Left kidney (tissue), 2 donors: ENCODE measurements around the gene ITGA4. TPM values are rescaled to one million over a fixed set of nuclear protein-coding genes. Genes with fewer than 3 reads are reported as not detected.

ENCODE experiments used
- DNase-seq: peaks from one replicate; pipeline ENCODE4 v3.0.0-alpha.2; 2013
- polyA plus RNA-seq: library from polyadenylated mRNA; unstranded; fragments of 120-200 nt; gene quantifications from one replicate; pipeline ENCODE4 v1.2.1, GENCODE V29; 2013; ENCODE audit not compliant: insufficient read length

Gene ITGA4
- polyA plus RNA-seq, 1 donor = 43.9 TPM

DNA sequence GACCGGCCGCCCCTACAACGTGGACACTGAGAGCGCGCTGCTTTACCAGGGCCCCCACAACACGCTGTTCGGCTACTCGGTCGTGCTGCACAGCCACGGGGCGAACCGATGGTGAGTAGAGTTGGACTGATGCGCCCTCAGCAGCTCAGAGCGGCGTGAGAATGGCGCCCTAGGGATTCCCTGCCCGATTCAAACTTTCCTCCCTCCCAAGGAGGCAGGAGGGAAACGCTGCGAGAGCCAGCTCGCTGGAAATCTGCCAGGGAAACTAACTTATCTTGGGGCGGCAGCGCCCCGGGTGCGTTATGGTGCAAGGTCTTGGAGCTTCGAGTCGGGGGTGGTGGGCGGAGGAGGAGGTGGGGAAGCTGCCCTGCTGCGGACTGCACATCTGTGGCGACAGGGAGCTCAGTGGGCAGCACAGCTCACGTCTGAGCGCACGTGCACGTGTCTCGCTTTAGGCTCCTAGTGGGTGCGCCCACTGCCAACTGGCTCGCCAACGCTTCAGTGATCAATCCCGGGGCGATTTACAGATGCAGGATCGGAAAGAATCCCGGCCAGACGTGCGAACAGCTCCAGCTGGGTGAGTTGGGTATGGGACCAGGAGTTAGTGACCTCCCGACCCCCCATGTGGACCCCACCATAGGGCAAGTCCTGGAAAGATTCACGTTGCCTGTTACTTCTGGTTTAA, 697 bp downstream of the ITGA4 start:
- no peak for DNase-seq

DNA sequence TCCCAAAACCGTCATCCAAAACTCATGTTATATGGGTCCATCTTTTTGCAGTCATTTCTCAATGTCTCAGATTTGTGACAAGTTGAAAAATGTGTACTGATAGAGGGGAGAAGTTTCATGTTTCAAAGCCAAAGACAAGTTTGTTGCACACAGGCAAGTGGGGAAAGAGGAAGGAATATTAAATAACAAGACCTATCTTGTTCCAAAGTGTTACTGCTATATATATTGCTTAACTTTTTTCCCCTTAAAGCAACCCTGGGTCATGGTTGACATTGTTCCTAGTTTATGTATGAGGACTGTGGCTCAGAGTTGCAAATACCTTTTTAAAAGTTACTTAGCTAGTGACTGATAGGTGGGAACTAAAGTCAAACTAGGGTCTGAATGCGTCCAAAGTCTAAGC, 1.7 kb downstream of the ITGA4 start:
- no peak for DNase-seq

DNA sequence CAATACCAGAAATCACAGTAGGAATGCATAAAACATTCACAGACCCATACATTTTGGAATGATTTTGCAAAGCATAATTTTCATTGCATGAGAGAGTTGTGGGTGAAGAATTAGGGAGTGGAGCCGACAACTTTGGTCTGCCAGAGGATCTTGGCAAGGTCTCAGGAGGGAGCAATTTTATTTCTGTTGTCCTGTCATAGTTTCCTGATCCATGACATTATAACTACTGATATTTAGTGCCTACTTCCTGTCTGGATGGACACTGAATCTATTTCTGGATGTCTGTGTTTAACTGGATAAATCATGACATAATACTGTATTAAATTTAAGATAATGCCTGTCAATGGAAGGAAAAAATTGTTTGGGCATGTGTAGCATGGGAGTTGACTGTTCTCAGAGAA, 2.4 kb downstream of the ITGA4 start:
- no peak for DNase-seq

DNA sequence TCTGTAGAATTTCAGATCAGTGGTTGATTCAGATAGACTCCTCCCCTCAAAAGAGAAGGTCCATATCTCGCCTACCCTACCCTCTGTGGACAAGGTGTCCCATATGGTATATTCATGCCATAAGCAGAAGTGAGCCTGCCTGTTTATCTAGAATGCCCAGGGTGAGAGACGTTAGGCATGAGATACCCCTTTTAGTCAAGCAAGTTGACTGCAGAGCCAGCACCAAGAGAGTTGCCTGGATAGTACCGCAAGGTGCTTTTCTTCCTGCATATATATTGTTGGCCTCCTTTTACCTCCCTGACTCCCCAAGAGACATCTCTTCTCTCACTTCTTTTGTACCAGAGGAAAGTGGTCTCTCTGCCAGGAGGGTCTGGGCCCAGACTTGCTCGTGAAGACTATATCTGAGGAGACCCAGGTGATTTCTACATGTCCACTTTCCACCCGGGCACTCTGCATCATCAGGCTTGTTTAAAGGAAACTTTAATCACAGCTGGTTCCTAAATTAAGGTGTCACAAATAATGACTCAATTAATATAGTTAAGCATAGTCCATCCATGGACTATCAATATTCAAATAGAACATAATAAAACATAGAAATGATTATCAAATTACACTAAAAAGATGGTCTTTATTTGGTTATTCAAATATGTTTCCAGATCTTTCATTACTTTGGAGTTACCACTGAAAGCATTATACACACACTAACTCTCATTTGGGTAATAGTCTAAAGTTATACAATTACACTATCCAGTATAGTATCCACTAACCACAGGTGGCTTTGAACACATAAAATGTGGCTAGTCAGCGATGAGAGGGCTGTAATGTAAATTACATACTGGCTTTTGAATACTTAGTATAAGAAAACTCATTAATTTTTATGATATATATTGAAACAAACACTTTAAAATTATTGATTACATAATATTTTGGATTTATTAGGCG, 4.1 kb downstream of the ITGA4 start:
- DNase-seq = no peak

DNA sequence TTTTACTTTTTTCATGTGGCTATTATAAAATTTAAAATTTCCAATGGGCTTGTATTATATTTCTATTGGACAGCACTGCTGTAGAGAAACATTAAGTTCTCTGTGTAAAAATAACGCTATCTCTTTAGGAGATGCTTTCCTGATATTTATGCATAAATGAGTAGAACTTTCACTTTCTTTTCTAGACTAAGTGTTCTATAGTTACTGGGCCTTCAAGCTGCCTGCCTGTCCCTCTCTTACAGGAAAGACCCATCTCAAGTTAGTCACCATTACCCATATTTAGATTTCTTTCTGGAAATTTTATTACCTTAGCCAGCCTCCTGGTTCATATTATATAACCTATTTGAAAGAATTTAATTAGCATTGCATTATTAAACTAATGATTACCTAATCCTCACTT, 4.8 kb downstream of the ITGA4 start:
- DNase-seq = no peak

DNA sequence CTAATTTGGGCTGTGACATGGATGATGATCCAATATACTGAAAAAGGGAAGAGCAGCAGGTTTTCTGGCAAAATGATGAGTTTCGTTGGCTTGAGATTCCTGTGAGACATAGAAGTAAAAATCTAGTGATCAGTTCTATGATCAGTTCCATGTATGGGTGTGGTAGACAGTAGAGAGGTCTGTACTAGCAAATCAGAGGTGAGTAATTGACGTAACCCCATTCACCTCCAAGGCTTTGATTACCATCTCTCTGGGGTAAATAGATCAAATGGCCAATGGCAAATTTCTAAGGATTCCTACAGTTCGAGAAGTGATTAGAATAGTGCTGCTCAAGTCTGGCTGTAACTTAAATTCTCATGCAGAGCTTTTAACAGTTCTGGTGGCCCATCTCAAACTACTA, 6.4 kb downstream of the ITGA4 start:
- DNase-seq = no peak

DNA sequence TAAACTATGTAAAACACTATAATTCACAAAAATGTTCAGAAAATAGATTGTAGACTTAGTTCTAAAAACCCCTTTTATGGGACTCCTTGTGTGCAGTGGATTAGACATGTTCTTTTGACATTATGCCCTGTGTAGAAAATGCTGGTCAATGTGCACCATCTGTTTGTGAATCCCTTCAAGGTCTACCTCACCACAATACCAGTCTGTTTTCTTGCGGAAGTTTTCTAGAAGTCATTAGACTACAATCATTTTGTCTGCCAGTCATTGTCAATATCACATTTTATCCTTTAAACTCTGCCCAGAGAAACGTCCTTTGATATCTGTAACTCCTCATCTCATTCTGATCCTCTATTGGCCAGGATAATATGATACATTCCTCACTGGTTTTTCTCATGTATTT, 7.8 kb downstream of the ITGA4 start:
- DNase-seq = no peak

DNA sequence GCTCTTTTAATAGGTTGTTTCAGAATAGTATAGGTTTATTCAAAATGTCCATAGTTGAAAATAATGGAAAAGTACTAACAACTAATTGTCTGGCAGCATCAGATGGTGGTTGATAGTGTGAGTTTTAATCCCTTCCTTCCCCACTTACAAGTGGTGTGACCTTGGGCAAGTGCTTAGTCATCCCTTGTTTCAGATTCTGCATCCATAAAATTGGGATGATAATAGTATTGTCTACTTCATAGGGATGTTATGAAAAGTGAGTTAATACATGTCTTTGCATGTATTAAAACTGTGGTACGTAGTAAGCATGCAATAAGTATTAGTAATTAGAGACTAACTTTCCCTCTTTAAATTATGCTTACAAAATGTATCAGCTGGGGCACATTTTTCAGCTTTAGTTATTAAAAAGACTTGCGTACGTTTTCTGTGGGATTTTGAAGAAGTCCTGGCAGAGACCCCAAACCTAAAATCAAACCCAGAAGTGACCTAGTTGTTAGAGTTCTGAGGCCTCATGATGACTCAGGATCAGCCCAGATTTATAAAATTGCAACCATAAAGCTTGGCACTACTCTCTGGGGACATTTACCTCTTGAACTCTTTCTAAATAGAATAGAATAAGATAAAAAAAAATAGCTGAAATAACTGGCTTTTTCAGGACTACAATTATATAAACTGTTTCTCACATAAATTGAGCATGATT, 8.6 kb downstream of the ITGA4 start:
- no peak for DNase-seq

DNA sequence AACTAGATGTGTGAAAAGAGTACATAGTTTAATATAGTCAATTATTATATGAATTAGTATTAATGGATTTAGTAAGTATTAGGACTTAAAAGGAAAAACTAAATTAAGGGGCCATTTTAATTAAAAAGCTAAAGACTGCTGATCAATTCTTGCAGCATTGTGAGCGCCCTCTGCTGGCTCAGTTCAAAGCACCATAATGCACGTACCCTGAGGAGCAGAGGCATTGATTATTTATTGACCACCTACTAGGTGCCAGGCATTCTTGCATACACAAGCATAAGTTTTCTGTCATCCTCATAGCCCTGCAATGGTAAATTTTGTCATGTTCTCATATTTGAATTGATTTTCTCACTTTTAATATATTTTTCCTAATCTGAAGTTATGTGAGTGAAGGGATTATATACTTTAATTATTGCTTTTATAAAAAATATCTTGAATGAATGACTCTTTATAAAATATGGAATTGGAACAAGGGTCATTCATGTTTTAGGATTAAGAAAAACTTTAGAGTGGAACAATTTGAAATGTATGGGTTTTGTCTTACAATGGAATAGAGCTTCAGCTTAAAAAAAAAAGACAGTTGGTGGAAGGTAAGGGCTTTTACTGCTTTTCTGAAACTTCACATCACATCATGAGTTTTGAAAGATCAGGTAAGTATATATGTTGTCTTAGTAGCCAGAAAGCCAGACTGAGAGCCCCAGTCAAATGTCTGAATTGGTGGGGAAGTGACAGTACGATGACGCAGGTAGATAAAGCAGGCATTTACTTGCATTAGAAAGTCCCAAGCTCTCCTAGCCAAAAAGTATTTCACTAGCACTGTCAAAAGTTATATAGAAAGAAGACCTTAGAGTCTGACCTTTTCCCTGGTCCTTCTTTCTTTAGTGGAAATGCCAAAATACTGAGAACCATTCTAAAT, 9.7 kb downstream of the ITGA4 start:
- DNase-seq = no peak

DNA sequence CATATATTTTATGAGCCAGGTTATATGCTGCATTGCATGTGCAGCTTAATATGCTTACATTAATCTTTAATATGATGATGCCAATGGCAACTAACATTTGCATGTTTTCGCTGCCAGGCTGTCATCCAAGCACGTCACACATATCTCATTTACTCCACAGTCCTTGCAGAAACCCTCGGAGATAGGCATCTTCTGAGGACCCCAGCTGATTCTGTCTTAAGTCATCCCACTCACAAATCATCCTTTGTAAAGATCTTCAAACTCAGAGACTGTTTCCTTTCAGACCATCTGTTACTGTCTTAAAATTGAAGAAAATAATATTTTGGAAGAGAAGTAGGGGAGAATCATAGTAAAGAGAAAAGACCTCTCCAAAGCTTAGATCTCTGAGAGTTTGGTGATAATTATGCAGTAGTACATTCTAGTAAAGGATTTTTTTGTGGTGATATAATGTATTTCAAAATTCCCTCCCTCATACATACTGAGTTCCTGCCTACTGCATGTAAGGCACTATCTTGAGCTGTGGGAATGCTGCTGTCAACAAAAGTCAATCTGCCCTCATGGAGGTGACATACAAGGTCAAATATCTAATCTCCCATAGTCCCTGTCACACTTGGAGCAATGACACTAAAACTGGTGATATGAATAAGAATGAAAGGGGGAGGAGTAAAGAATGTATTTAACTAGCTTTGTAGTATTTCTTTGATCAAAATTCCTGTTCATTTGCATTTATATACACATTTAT, 11.0 kb downstream of the ITGA4 start:
- no peak for DNase-seq

DNA sequence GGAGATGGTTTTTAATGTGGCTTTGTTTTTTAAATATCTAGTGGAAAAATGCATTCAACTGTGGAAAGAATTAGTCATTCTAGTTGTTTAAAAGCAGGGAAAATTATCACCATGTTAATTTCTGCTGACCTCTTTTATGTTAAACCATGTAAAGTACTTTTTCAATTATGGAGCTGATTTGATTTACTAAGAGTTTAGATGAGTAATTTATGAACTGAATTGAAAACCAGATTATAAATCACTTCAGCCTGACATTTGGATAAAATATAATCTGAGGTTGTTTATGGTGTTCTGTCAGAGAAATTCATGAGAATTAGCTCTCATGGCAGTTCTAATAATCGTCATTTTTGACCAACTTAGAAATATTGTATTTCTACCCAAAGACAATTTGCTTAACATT, 11.6 kb downstream of the ITGA4 start:
- no peak for DNase-seq

DNA sequence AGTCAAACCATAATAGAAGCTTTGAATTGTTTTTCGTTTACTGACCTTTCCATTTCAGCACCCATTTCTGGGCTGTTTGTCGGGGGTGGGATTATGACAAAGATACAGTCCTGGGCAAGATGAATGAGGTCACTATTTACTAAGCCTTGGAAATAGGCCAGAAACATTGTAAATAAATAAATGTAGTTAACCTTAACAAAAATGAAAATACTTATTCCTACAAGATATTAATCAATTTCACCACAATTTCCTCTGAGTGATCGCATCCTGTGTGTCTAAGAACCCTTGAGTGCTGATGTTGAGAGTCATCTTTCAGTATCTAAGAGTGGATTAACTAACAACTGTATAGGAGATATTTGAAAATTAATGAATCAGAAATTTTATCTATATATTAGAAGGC, 14.0 kb downstream of the ITGA4 start:
- no peak for DNase-seq

DNA sequence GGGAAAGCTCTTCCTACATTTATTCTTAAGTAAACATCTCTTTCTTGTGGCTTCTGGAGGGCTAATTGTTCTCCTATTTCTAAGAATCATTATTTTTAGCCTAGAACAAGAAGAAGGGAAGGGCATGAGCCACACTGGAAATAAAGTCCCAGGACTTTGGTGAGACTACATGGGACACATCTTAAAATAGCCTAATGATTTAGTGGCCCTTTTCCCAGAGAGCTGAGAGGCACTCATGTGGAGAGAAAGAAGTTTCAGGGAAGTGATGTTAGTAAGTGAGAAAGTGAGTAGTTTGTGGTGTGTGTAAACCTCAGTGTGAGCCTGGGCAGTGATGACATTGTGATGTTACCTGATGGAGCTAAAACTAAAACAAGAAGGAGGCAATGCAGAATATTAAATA, 14.6 kb downstream of the ITGA4 start:
- no peak for DNase-seq

DNA sequence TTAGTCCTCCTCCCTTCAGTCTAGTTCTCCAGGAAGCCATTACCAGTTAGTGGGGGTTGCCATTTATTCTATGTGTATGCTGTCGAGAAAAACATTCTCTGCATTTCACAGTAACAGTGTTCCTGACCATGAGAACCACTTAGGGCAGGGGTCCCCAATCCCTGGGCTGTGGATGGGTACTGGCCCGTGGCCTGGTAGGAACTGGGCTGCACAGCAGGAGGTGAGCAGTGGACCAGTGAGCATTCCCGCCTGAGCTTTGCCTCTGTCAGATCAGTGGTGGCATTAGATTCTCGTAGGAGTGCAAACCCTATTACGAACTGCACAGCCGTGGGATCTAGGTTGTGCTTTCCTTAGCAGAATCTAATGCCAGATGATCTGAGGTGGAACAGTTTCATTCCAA, 15.8 kb downstream of the ITGA4 start:
- no peak for DNase-seq

DNA sequence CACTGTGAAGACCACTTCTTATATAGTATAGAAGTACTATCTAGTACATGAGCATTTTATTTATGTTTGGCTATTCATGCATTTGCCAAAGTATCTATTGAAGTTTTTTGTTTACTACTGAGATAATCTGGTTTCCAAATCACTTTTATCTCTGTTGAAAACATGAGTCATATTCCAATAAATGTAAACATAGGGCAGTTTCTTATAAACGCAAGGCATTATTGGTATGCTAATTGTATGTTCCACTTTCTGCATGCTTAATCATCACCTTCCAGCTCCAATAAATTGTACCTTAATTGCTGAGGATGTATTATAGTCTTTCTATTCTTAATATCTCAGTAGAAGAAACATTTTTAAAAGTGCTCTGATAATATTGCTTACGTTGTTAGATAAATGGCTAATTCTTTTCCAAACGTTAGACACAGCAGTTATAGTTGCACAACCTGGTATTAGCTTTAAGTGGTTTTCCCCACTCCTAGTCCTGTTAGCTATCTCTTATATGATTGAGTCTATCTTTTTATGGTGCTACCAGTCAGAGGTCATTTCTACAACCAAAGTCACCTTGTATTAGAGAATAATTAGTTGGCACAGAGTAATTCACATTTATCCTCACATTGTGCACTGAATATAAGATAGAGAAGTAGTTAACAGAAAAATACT, 17.2 kb downstream of the ITGA4 start:
- DNase-seq = no peak

DNA sequence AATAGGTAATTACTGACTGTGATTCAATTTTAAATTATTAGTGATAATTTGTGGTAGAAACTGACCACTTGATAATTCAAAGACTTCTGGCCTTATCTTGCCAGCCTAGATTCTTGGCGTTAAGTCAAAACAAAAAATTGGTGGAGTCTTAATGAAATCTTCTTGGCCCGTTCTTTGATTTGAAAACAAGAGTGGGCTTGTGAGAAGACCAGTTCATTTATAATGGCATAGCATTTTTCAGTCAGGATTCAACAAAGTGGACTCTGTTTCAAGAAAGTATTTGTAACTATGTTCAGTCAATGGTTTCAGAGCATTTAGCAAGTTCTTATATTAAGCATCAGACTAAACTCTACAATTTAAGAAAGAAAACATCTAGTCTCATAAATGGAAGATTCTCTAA, 26.0 kb downstream of the ITGA4 start:
- DNase-seq = no peak

DNA sequence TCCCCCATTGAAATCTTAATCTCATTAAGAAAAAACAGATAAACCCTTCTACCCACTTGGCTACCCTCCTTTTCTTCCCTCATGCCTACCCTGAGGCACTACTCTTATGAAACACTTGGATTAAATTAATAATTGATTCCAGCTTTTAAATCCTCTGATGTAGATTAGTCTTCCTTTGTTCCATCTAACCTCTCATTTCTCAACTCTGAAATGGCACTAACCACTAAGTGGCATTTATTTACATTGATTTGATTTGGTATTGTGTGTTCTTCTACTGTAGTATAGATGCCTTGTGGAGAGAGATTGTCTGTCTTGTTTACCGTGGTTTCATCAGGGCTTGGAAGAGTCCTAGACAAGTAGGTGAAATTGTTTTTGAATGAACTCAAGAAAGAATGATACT, 26.7 kb downstream of the ITGA4 start:
- no peak for DNase-seq

DNA sequence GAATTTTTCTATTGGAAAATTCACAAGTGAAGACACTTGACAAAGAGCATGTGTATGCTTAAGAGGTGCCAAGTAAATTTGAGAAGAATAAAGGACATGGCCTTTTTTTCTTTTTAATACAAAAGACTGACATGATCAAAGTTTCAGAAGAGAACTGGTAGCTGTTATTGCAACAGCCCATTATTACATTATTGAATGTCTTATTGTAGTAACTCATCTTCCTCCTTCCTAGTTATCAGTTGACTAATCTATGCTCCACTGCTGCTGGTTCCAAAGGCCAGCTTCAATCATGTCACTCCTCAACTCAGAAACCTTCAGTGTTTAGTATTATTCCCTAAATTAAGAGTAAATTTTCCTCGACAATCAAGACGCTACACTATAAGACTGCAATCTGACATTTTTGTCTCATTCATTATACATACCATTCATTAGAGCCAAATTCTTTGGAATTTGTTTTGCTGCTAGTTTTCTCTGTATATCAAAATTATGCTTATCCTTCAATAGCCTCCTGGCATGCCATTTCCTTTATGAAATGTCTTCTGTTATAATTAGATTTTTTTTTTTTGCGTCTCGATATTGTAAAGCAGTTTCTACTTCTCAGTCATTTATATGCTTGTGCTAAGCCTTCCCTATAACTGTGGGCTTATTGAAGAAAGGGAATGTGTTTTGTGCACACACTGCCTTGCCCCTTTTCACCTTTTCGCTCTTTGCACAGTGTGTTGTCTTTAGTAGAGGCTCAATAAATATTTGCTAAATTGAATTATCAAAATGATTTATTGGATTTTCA, 27.9 kb downstream of the ITGA4 start:
- DNase-seq = no peak

DNA sequence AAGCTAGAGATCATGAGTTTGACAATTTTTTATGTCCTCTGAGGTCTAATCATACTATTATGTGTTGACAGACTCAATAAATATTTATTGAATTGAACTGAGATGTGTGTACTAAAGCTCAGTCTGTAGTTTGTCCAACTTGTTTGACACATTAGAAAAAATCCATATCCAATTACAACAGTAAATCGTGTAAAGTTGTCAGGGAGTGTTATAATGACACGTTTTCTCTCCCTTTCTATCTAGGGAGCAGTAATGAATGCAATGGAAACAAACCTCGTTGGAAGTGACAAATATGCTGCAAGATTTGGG, 28.4 kb downstream of the ITGA4 start:
- DNase-seq = no peak

DNA sequence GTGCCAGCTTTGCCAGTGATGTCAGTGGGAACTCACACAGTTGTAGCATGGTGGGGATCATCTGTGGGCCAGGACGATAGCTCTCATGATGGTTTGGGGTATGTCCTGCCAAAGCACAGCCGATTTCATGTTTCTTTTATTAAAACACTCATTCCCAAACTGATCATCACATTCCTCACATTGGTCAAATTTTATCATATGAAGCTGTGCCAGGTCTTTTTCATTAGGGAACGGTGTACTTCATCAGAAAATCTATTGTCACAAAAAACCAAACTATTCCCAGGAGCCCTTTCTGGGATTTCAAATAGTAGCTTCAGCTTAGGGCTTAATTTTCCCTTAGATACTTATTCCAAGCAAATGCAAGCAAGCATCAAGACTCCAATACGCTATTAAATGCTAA, 42.0 kb downstream of the ITGA4 start:
- no peak for DNase-seq
